Medulla oblongata (tissue), 1 donor: Measurements from ENCODE around the gene TOX3.
A peak's percentile ranks its signal among the peaks of the same experiment; 100 is the strongest.

ENCODE experiments used
- DNase-seq: peaks from one replicate; pipeline ENCODE4 v3.0.0-alpha.2; 2015; ENCODE audit errors: extremely low spot score

TOX3 gene

GRCh38 chr16:52494145-52494544 lies 52.8 kb downstream of the TOX3 start:
- no peak for DNase-seq

- DNase-seq: no peak
These were observed 54.1 kb downstream of the TOX3 start for GRCh38 chr16:52492789-52493357.

- DNase-seq: peak; percentile 64
These were observed 55.7 kb downstream of the TOX3 start for GRCh38 chr16:52491216-52491615.

- no peak for DNase-seq
These were observed 57.0 kb downstream of the TOX3 start for GRCh38 chr16:52489894-52490293.

- DNase-seq: no peak
These were observed 58.1 kb downstream of the TOX3 start for GRCh38 chr16:52488837-52489289.

GRCh38 chr16:52487849-52488457 lies 59.0 kb downstream of the TOX3 start:
- DNase-seq: no peak

- no peak for DNase-seq
These were observed 66.7 kb downstream of the TOX3 start for GRCh38 chr16:52480237-52480636.

- no peak for DNase-seq
These were observed 70.8 kb downstream of the TOX3 start for GRCh38 chr16:52476111-52476510.

GRCh38 chr16:52474679-52475078 lies 72.3 kb downstream of the TOX3 start:
- no peak for DNase-seq

GRCh38 chr16:52473096-52473495 lies 73.8 kb downstream of the TOX3 start:
- no peak for DNase-seq

- no peak for DNase-seq
These were observed 75.1 kb downstream of the TOX3 start for GRCh38 chr16:52471650-52472370.

GRCh38 chr16:52470585-52470984 lies 76.4 kb downstream of the TOX3 start:
- no peak for DNase-seq

GRCh38 chr16:52469775-52470174 lies 77.2 kb downstream of the TOX3 start:
- DNase-seq: no peak

- no peak for DNase-seq
These were observed 77.9 kb downstream of the TOX3 start for GRCh38 chr16:52469091-52469490.

GRCh38 chr16:52467753-52468152 lies 79.2 kb downstream of the TOX3 start:
- no peak for DNase-seq

GRCh38 chr16:52466994-52467393 lies 79.9 kb downstream of the TOX3 start:
- DNase-seq: no peak

- no peak for DNase-seq
These were observed 81.2 kb downstream of the TOX3 start for GRCh38 chr16:52465711-52466267.

GRCh38 chr16:52463904-52464303 lies 83.0 kb downstream of the TOX3 start:
- no peak for DNase-seq

GRCh38 chr16:52462816-52463215 lies 84.1 kb downstream of the TOX3 start:
- DNase-seq: no peak

- no peak for DNase-seq
These were observed 86.2 kb downstream of the TOX3 start for GRCh38 chr16:52460639-52461178.

- DNase-seq: peak; percentile 66
These were observed 90.6 kb downstream of the TOX3 start for GRCh38 chr16:52456368-52456767.

GRCh38 chr16:52455549-52456277 lies 91.2 kb downstream of the TOX3 start:
- DNase-seq: no peak
